H1 (cell line): ENCODE measurements around the gene VPS37D. TPM values are rescaled to one million over a fixed set of nuclear protein-coding genes. Genes with fewer than 3 reads are reported as not detected.
A peak's percentile ranks its signal among the peaks of the same experiment; 100 is the strongest.

Experiments
- CTCF ChIA-PET: fragments of 300-600 bp; sonication (Branson Sonifier 250); formaldehyde crosslinking; loops from one replicate; lab custom pipeline; 2021; ENCODE audit not compliant: partially characterized antibody; lab: Charles Lee
- POLR2A ChIA-PET: fragments of 300-600 bp; sonication (Branson Sonifier 250); formaldehyde crosslinking; loops from one replicate; lab custom pipeline; 2021; ENCODE audit warnings: inconsistent platforms; ENCODE audit not compliant: partially characterized antibody; lab: Charles Lee
- DNase-seq, 2 experiments: peaks; one replicate each; pipeline versions ENCODE4 v3.0.0 to v3.0.0-alpha.2; 2010 to 2022; ENCODE audit warnings: low spot score in 2 of 2, low read depth in 1 of 2, mixed read lengths in 1 of 2
- FAIRE-seq: peaks from 2 replicates; lab custom pipeline; 2011; peaks lifted over from hg19 to GRCh38; lab: Jason Lieb, UNC
- H2AFZ ChIP-seq: 2 replicates; pipeline ENCODE4 v1.8.1; 2012; ENCODE audit warnings: low read length, inconsistent platforms
- H2AK5ac ChIP-seq: 2 replicates; pipeline ENCODE4 v1.6.1; 2013; ENCODE audit warnings: low read depth, low read length
- H2BK120ac ChIP-seq: replicated peaks from 2 replicates; pipeline ENCODE3; 2013; ENCODE audit warnings: low read depth, low read length, inconsistent platforms
- H2BK12ac ChIP-seq: 2 replicates; pipeline ENCODE4 v1.6.1; 2013; ENCODE audit warnings: low read depth, low read length
- H2BK15ac ChIP-seq: 2 replicates; pipeline ENCODE4 v1.6.1; 2013; ENCODE audit warnings: low read length
- H2BK20ac ChIP-seq: 2 replicates; pipeline ENCODE4 v1.6.1; 2013; ENCODE audit warnings: low read length
- H2BK5ac ChIP-seq: 2 replicates; pipeline ENCODE4 v1.6.1; 2013; ENCODE audit warnings: low read depth, low read length
- H3K14ac ChIP-seq: 2 replicates; pipeline ENCODE4 v1.6.1; 2013; ENCODE audit warnings: inconsistent platforms; ENCODE audit not compliant: insufficient read length
- H3K18ac ChIP-seq: 2 replicates; pipeline ENCODE4 v1.6.1; 2013; ENCODE audit warnings: low read length; ENCODE audit errors: extremely low read depth
- H3K23ac ChIP-seq: 2 replicates; pipeline ENCODE4 v1.6.1; 2013; ENCODE audit warnings: inconsistent platforms; ENCODE audit not compliant: insufficient read length
- H3K23me2 ChIP-seq: 2 replicates; pipeline ENCODE4 v1.6.1; 2013; ENCODE audit warnings: low read depth, low read length
- H3K27ac ChIP-seq: 2 replicates; pipeline ENCODE4 v1.6.1; 2011; ENCODE audit warnings: low read depth, low read length, inconsistent platforms
- H3K27me3 ChIP-seq, 4 experiments: replicated peaks in 1 of 4; 1 replicate in 1 of 4; 2 replicates in 3 of 4; pipeline versions ENCODE4 v1.6.1 to v1.8.1; 2011 to 2013; ENCODE audit warnings: low read length in 3 of 4, mild to moderate bottlenecking in 3 of 4, inconsistent platforms in 2 of 4, mixed read lengths in 2 of 4, moderate library complexity in 1 of 4; ENCODE audit not compliant: control insufficient read depth in 3 of 4, insufficient read depth in 3 of 4; ENCODE audit errors: extremely low read depth in 1 of 4
- H3K36me3 ChIP-seq, 4 experiments: 2 replicates each; pipeline versions ENCODE4 v1.6.1 to v1.8.1; 2011 to 2013; ENCODE audit warnings: mild to moderate bottlenecking in 4 of 4, low read length in 3 of 4, moderate library complexity in 2 of 4, control low read depth in 1 of 4, inconsistent platforms in 1 of 4; ENCODE audit not compliant: insufficient read depth in 4 of 4, control insufficient read depth in 2 of 4
- H3K4ac ChIP-seq: replicated peaks from 2 replicates; pipeline ENCODE3; 2013; ENCODE audit warnings: low read length, low read depth, mixed read lengths, inconsistent platforms; ENCODE audit not compliant: insufficient read length
- H3K4me1 ChIP-seq, 4 experiments: replicated peaks in 1 of 4; 1 replicate in 1 of 4; 2 replicates in 3 of 4; pipeline versions ENCODE4 v1.6.1 to v1.8.1; 2011 to 2013; ENCODE audit warnings: low read length in 3 of 4, inconsistent platforms in 2 of 4, mixed read lengths in 1 of 4; ENCODE audit not compliant: insufficient read depth in 4 of 4, control insufficient read depth in 3 of 4
- H3K4me2 ChIP-seq, 2 experiments: 2 replicates each; pipeline versions ENCODE4 v1.6.1 to v1.8.1; 2011 to 2013; ENCODE audit warnings: low read depth in 2 of 2, low read length in 2 of 2, control low read depth in 1 of 2, inconsistent platforms in 1 of 2, mild to moderate bottlenecking in 1 of 2; ENCODE audit not compliant: insufficient read depth in 1 of 2
- H3K4me3 ChIP-seq, 4 experiments: fragments of 200-600, 300-600 bp in 1 of 4; sonication (generic), shearing (Covaris generic), sonication (Bioruptor Twin) in 1 of 4; 2 replicates each; pipeline versions ENCODE4 v1.5.1 to v1.8.1; 2011 to 2016; ENCODE audit warnings: low read length in 4 of 4, low read depth in 3 of 4, control low read depth in 2 of 4, inconsistent platforms in 2 of 4, mild to moderate bottlenecking in 2 of 4, mixed read lengths in 1 of 4, moderate library complexity in 1 of 4; ENCODE audit not compliant: insufficient read depth in 2 of 4; ENCODE audit errors: extremely low read depth in 1 of 4
- H3K56ac ChIP-seq: replicated peaks from 2 replicates; pipeline ENCODE3; 2013; ENCODE audit warnings: low read depth, mild to moderate bottlenecking, mixed read lengths, low read length, inconsistent platforms; ENCODE audit not compliant: insufficient read length
- H3K79me1 ChIP-seq: 2 replicates; pipeline ENCODE4 v1.6.1; 2013; ENCODE audit warnings: low read depth, low read length, control low read depth
- H3K79me2 ChIP-seq, 2 experiments: 2 replicates each; pipeline versions ENCODE4 v1.6.1 to v1.8.1; 2012 to 2013; ENCODE audit warnings: low read length in 2 of 2, mild to moderate bottlenecking in 2 of 2, inconsistent platforms in 1 of 2; ENCODE audit not compliant: insufficient read depth in 2 of 2, control insufficient read depth in 1 of 2
- H3K9ac ChIP-seq, 4 experiments: replicated peaks in 1 of 4; 1 replicate in 1 of 4; 2 replicates in 3 of 4; pipeline versions ENCODE4 v1.6.1 to v1.8.1; 2011 to 2013; ENCODE audit warnings: low read depth in 3 of 4, low read length in 3 of 4, control low read depth in 2 of 4, mild to moderate bottlenecking in 2 of 4, moderate library complexity in 2 of 4, inconsistent platforms in 1 of 4; ENCODE audit errors: extremely low read depth in 1 of 4
- H3K9me3 ChIP-seq, 2 experiments: 2 replicates each; pipeline versions ENCODE4 v1.6.1 to v1.8.1; 2012 to 2013; ENCODE audit warnings: mild to moderate bottlenecking in 2 of 2, moderate library complexity in 2 of 2, control low read depth in 1 of 2, inconsistent platforms in 1 of 2, low read depth in 1 of 2, low read length in 1 of 2, mixed read lengths in 1 of 2; ENCODE audit not compliant: insufficient read depth in 2 of 2
- H4K20me1 ChIP-seq, 2 experiments: replicated peaks in 1 of 2; 2 replicates each; pipeline versions ENCODE3 to v1.8.1; 2011 to 2013; ENCODE audit warnings: inconsistent platforms in 2 of 2, low read length in 2 of 2, mild to moderate bottlenecking in 1 of 2; ENCODE audit not compliant: insufficient read depth in 2 of 2, control insufficient read depth in 1 of 2
- H4K5ac ChIP-seq: 2 replicates; pipeline ENCODE4 v1.6.1; 2013; ENCODE audit warnings: low read length, low read depth, mixed read lengths, inconsistent platforms; ENCODE audit not compliant: insufficient read length
- H4K8ac ChIP-seq: 2 replicates; pipeline ENCODE4 v1.8.0; 2013; ENCODE audit warnings: mild to moderate bottlenecking, moderate library complexity, low read length, inconsistent platforms; ENCODE audit not compliant: insufficient read depth; ENCODE audit errors: extremely low read depth
- H4K91ac ChIP-seq: replicated peaks from 2 replicates; pipeline ENCODE3; 2013; ENCODE audit warnings: low read length, mixed read lengths, inconsistent platforms; ENCODE audit not compliant: insufficient read length
- BACH1 ChIP-seq: IDR thresholded peaks from 2 replicates; pipeline ENCODE4 v1.6.1; 2012; ENCODE audit warnings: low read length, improper control_type of control experiment
- HDAC6 ChIP-seq: IDR thresholded peaks from one replicate; pipeline ENCODE4 v1.7.1; 2012; ENCODE audit warnings: low read depth, mild to moderate bottlenecking, inconsistent platforms, low read length, moderate library complexity
- JUN ChIP-seq: IDR thresholded peaks from 2 replicates; pipeline ENCODE4 v1.6.1; 2011; ENCODE audit warnings: low read depth, mild to moderate bottlenecking, improper control_type of control experiment, low read length
- JUND ChIP-seq: IDR thresholded peaks from 2 replicates; pipeline ENCODE4 v1.6.1; 2011; ENCODE audit warnings: mild to moderate bottlenecking, improper control_type of control experiment, low read length
- RBBP5 ChIP-seq: IDR thresholded peaks from 2 replicates; pipeline ENCODE4 v1.7.1; 2012; ENCODE audit warnings: low read depth, mild to moderate bottlenecking, inconsistent platforms, low read length, moderate library complexity, borderline replicate concordance
- SUZ12 ChIP-seq: fragments of 200-600 bp; sonication (generic); IDR thresholded peaks from 2 replicates; pipeline ENCODE4 v1.6.1; 2012; ENCODE audit warnings: mild to moderate bottlenecking, inconsistent platforms, low read length, moderate library complexity, mixed read lengths
- TAF7 ChIP-seq: optimal IDR thresholded peaks from 2 replicates; pipeline ENCODE3; 2011; ENCODE audit warnings: low read depth, mild to moderate bottlenecking, inconsistent platforms, low read length, moderate library complexity, borderline replicate concordance
- USF2 ChIP-seq: IDR thresholded peaks from 2 replicates; pipeline ENCODE4 v1.6.1; 2011; ENCODE audit warnings: low read length, improper control_type of control experiment
- WGBS, 2 experiments: shearing (Covaris generic) in 1 of 2; methylation state at CpG; one replicate each; pipeline versions ENCODE4 v1.1.6 to v1.1.7; 2013 to 2015; ENCODE audit warnings: low lambda C conversion rate in 2 of 2, mixed read lengths in 2 of 2, inconsistent platforms in 1 of 2, low coverage in 1 of 2, missing lambda C conversion rate in 1 of 2; ENCODE audit not compliant: insufficient replicate concordance in 2 of 2, insufficient coverage in 1 of 2, insufficient read length in 1 of 2; ENCODE audit errors: extremely low coverage in 1 of 2, missing lambda C conversion rate in 1 of 2; 5-methylcytosine and 5-hydroxymethylcytosine counted together
- polyA plus RNA-seq, 7 experiments: library from polyadenylated mRNA; depleted of rRNA in 3 of 7; stranded (reverse) in 5 of 7; unstranded in 2 of 7; fragments of >200 nt in 5 of 7; fragments of 200-250 nt in 2 of 7; gene quantifications; 1 replicate in 5 of 7; 2 replicates in 1 of 7; 4 replicates in 1 of 7; pipeline versions ENCODE4 v1.2.1 to v1.2.3, GENCODE V29; 2011 to 2013; ENCODE audit warnings: missing spikeins in 2 of 7, mixed read lengths in 2 of 7
- total RNA-seq: library from RNA; stranded (reverse); fragmentation: NEBNext Ultra II Directional; extraction: Animal tissue kit (Norgen Biotek cat#: 25700); gene quantifications from 2 replicates; pipeline ENCODE4 v1.2.1, GENCODE V29; 2021

The VPS37D gene
- total and polyA plus RNA-seq, 2 of the 8 experiments (the other 6 are each of a cell fraction or from before 2014, with no cell fraction given): 3.4 to 5.0 TPM

GRCh38 chr7:73650524-73650923, 17.1 kb upstream of the VPS37D start:
- Histone ChIP-seq H3K36me3 (no peaks in the 10 kb centered on the region), H3K23ac (no peak overlapping the region), H2BK12ac (no peak overlapping the region), H3K4me1 (peaks cover 0 to 14% (median 7%) of the 10 kb centered on the region in 4 experiments; a peak in 6 of 7 replicates), H3K4ac (no peak overlapping the region), H3K79me2 (no peaks in the 10 kb centered on the region), H4K5ac (no peak overlapping the region), H2AFZ (no peak overlapping the region), H3K14ac (no peak overlapping the region), H4K8ac (no peak overlapping the region), H3K18ac (no peak overlapping the region), H4K20me1 (no peaks in the 10 kb centered on the region), H3K79me1 (no peaks in the 10 kb centered on the region), H2BK5ac (no peak overlapping the region), H3K56ac (no peak overlapping the region), H3K4me2 (no peak overlapping the region), H3K4me3 (no peak overlapping the region), H3K9ac (no peak overlapping the region), H2AK5ac (no peak overlapping the region), H4K91ac (no peak overlapping the region), H2BK20ac (no peak overlapping the region), H3K27ac (no peak overlapping the region), H3K27me3 (peaks cover 0 to 30% (median 25%) of the 10 kb centered on the region in 4 experiments; a peak in 6 of 7 replicates), H2BK120ac (no peak overlapping the region), H3K23me2 (peaks cover 8% of the 10 kb centered on the region; the same call in 1 of the 2 replicates), H3K9me3 (no peaks in the 10 kb centered on the region), H2BK15ac (0 out of 2 replicates have a peak overlapping the region, but pooled peaks have one; percentile 72)
- DNase-seq: no peak
- ChIA-PET CTCF (interaction anchor here (0.8 kb wide), 1 partner anchor 75 kb away, joined by 3 read pairs; no protein-coding TSS in a partner anchor), POLR2A (no interaction called here)
- FAIRE-seq: no peak
- WGBS, 2 experiments: 83% methylated on average over 5 of the region's 5 CpGs; no CpG with 5 or more reads in 1 of the 2 experiments
- TF ChIP-seq JUN: no peak
- no peak for TF ChIP-seq SUZ12
- no peak for TF ChIP-seq BACH1
- TF ChIP-seq USF2: no peak
- no peak for TF ChIP-seq RBBP5
- TF ChIP-seq TAF7: no peak
- no peak for TF ChIP-seq HDAC6
- no peak for TF ChIP-seq JUND
